ENCODE measurements around the gene NCOA7. TPM values are rescaled to one million over a fixed set of nuclear protein-coding genes. Genes with fewer than 3 reads are reported as not detected.

NCOA7 gene
- total and polyA plus RNA-seq, 9 of the 15 experiments (the other 6 are each of a cell fraction or from before 2014, with no cell fraction given), result 5.8 to 14.6 (median 9.3) TPM

DNA sequence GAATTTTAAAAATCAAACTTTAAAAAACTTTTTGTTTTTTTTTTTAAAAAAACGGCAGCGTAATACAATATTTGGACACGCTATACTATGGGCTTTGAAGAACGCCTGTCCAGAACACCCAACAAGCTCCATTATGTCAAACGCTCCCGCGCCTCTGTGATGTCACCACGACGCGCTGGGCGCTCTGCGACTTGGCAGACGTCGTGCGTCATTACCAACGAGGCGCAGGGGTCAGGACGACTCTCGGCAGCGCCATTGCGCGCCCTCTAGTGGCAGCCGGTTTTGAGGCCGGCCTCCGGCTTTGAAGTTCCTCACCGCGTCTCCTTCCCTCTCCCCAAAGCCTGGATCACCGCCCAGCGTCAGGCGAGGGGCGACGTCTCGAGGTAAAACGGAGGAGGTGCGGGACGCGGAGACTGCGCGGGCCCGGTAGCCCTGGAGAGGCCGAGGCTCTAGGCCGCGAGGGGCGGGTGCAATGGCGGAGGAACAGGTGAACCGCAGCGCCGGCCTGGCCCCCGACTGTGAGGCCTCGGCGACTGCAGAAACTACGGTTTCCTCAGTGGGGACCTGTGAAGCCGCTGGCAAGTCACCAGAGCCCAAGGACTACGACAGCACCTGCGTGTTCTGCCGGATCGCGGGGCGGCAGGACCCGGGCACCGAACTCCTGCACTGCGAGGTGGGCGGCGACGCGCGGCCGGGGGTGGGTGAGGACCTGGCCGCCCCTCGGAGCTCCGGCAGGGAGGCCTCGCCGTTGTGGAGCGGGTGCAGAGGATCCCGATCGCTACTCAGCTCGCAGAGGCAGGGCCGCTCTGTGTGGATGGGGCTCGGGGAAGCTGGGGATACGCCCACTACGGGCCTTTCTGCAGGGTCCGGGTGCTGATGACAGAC, 166.0 kb downstream of the NCOA7 start, which contains the start of gene HINT3 (continued):
- TF ChIP-seq, protein P1, sequence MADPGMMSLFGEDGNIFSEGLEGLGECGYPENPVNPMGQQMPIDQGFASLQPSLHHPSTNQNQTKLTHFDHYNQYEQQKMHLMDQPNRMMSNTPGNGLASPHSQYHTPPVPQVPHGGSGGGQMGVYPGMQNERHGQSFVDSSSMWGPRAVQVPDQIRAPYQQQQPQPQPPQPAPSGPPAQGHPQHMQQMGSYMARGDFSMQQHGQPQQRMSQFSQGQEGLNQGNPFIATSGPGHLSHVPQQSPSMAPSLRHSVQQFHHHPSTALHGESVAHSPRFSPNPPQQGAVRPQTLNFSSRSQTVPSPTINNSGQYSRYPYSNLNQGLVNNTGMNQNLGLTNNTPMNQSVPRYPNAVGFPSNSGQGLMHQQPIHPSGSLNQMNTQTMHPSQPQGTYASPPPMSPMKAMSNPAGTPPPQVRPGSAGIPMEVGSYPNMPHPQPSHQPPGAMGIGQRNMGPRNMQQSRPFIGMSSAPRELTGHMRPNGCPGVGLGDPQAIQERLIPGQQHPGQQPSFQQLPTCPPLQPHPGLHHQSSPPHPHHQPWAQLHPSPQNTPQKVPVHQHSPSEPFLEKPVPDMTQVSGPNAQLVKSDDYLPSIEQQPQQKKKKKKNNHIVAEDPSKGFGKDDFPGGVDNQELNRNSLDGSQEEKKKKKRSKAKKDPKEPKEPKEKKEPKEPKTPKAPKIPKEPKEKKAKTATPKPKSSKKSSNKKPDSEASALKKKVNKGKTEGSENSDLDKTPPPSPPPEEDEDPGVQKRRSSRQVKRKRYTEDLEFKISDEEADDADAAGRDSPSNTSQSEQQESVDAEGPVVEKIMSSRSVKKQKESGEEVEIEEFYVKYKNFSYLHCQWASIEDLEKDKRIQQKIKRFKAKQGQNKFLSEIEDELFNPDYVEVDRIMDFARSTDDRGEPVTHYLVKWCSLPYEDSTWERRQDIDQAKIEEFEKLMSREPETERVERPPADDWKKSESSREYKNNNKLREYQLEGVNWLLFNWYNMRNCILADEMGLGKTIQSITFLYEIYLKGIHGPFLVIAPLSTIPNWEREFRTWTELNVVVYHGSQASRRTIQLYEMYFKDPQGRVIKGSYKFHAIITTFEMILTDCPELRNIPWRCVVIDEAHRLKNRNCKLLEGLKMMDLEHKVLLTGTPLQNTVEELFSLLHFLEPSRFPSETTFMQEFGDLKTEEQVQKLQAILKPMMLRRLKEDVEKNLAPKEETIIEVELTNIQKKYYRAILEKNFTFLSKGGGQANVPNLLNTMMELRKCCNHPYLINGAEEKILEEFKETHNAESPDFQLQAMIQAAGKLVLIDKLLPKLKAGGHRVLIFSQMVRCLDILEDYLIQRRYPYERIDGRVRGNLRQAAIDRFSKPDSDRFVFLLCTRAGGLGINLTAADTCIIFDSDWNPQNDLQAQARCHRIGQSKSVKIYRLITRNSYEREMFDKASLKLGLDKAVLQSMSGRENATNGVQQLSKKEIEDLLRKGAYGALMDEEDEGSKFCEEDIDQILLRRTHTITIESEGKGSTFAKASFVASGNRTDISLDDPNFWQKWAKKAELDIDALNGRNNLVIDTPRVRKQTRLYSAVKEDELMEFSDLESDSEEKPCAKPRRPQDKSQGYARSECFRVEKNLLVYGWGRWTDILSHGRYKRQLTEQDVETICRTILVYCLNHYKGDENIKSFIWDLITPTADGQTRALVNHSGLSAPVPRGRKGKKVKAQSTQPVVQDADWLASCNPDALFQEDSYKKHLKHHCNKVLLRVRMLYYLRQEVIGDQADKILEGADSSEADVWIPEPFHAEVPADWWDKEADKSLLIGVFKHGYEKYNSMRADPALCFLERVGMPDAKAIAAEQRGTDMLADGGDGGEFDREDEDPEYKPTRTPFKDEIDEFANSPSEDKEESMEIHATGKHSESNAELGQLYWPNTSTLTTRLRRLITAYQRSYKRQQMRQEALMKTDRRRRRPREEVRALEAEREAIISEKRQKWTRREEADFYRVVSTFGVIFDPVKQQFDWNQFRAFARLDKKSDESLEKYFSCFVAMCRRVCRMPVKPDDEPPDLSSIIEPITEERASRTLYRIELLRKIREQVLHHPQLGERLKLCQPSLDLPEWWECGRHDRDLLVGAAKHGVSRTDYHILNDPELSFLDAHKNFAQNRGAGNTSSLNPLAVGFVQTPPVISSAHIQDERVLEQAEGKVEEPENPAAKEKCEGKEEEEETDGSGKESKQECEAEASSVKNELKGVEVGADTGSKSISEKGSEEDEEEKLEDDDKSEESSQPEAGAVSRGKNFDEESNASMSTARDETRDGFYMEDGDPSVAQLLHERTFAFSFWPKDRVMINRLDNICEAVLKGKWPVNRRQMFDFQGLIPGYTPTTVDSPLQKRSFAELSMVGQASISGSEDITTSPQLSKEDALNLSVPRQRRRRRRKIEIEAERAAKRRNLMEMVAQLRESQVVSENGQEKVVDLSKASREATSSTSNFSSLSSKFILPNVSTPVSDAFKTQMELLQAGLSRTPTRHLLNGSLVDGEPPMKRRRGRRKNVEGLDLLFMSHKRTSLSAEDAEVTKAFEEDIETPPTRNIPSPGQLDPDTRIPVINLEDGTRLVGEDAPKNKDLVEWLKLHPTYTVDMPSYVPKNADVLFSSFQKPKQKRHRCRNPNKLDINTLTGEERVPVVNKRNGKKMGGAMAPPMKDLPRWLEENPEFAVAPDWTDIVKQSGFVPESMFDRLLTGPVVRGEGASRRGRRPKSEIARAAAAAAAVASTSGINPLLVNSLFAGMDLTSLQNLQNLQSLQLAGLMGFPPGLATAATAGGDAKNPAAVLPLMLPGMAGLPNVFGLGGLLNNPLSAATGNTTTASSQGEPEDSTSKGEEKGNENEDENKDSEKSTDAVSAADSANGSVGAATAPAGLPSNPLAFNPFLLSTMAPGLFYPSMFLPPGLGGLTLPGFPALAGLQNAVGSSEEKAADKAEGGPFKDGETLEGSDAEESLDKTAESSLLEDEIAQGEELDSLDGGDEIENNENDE (IDR thresholded peaks at IDR 0.05; ENCODE audit: low read depth, low read length), result no peak
- TF ChIP-seq TCFL5 (CRISPR knock-in tag; conservative IDR thresholded peaks at IDR 0.05) (no peak), ETV5 (CRISPR knock-in tag; IDR thresholded peaks at IDR 0.05; ENCODE audit: low read depth) (peak; percentile 90), NFXL1 (CRISPR knock-in tag; IDR thresholded peaks at IDR 0.05) (no peak), ZNF785 (CRISPR knock-in tag; IDR thresholded peaks at IDR 0.05) (no peak), SAFB (IDR thresholded peaks at IDR 0.05; ENCODE audit: borderline replicate concordance, low read depth, low read length) (no peak), JUN (IDR thresholded peaks at IDR 0.05; ENCODE audit: borderline replicate concordance, low read depth, low read length) (peak; percentile 89), JUN (CRISPR knock-in tag; IDR thresholded peaks at IDR 0.05; ENCODE audit: borderline replicate concordance) (peak; percentile 84; the same call in 1 of the 2 replicates), HDAC2 (IDR thresholded peaks at IDR 0.05) (peak; percentile 13; the same call in 1 of the 2 replicates), ARNT (IDR thresholded peaks at IDR 0.05) (peak in 1 of 2 experiments; percentile 67; a peak in 1 of 4 replicates), FOXP1 (CRISPR knock-in tag; IDR thresholded peaks at IDR 0.05) (peak; percentile 96; the same call in 1 of the 2 replicates)
- TF ChIP-seq, protein P2, sequence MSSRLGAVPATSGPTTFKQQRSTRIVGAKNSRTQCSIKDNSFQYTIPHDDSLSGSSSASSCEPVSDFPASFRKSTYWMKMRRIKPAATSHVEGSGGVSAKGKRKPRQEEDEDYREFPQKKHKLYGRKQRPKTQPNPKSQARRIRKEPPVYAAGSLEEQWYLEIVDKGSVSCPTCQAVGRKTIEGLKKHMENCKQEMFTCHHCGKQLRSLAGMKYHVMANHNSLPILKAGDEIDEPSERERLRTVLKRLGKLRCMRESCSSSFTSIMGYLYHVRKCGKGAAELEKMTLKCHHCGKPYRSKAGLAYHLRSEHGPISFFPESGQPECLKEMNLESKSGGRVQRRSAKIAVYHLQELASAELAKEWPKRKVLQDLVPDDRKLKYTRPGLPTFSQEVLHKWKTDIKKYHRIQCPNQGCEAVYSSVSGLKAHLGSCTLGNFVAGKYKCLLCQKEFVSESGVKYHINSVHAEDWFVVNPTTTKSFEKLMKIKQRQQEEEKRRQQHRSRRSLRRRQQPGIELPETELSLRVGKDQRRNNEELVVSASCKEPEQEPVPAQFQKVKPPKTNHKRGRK (tag; IDR thresholded peaks at IDR 0.05), result no peak
